ENCODE results near the gene ARVCF. TPM values are rescaled to one million over a fixed set of nuclear protein-coding genes. Genes with fewer than 3 reads are reported as not detected.

The ARVCF gene
- total and polyA plus RNA-seq, 9 of the 15 experiments (the other 6 are each of a cell fraction or from before 2014, with no cell fraction given) = 0.03 to 97.4 (median 15.6) TPM

- Histone ChIP-seq H3K27me3 (ENCODE audit: control insufficient read depth in 2 of 2, insufficient read depth in 2 of 2, low read length in 2 of 2) (no peaks in the 10 kb centered on the region), H3K27ac (ENCODE audit: extremely low read depth, low read depth, low read length) (no peak overlapping the region), H2AFZ (ENCODE audit: low read depth, low read length) (no peak overlapping the region), H3K79me2 (ENCODE audit: control insufficient read depth, insufficient read depth, low read length) (no peaks in the 10 kb centered on the region), H3K4me1 (replicated peaks in 1 of 2; ENCODE audit: control insufficient read depth in 2 of 2, insufficient read depth in 2 of 2, low read length in 2 of 2) (peaks cover 36 to 74% of the 10 kb centered on the region in 2 experiments), H3K4me2 (ENCODE audit: insufficient read depth, low read length) (no peak overlapping the region), H3K9me3 (replicated peaks; ENCODE audit: control insufficient read depth, insufficient read depth, low read depth, low read length) (no peaks in the 10 kb centered on the region), H4K20me1 (replicated peaks; ENCODE audit: control insufficient read depth, insufficient read depth, low read length) (peaks cover 59% of the 10 kb centered on the region), H3K9ac (ENCODE audit: insufficient read depth in 1 of 2, low read depth in 2 of 2, low read length in 2 of 2) (peak overlapping the region in 1 of 2 experiments; percentile 87; a peak in 2 of 4 replicates), H3K4me3 (no peak overlapping the region), H3K36me3 (ENCODE audit: control insufficient read depth, insufficient read depth, low read length) (no peaks in the 10 kb centered on the region), H3K9me1 (ENCODE audit: control insufficient read depth, insufficient read depth, low read length) (peaks cover 16% of the 10 kb centered on the region)
- in situ Hi-C loops (cut with MboI) = no loop called here
- BruUV-seq (replicated peaks) = no TSS peak
- ATAC-seq = no peak
- FAIRE-seq = no peak
- ChIA-PET POLR2A (interaction anchor here (0.6 to 3.1 kb wide), 21 partner anchors 8 to 595 kb away, joined by 3 to 20 read pairs (median 4); partner anchors contain the start of gene TRMT2A), CTCF (ENCODE audit: low intra/inter-chr PET ratio) (no interaction called here)
- WGBS (ENCODE audit: insufficient coverage, low coverage, missing lambda C conversion rate) = 82% methylated on average over 20 of the region's 20 CpGs
- intact Hi-C loops (cut with micrococcal nuclease) = no loop called here
- DNase-seq (ENCODE audit: extremely low read depth in 1 of 4, low spot score in 3 of 4) = no peak
- 0 out of 2 replicates have a peak, but pooled peaks have one; percentile 43 for TF ChIP-seq KDM2B (CRISPR knock-in tag; IDR thresholded peaks at IDR 0.05)
- TF ChIP-seq TCF7 (IDR thresholded peaks at IDR 0.05; ENCODE audit: borderline replicate concordance) = no peak
- no peak for TF ChIP-seq U2AF1 (optimal IDR thresholded peaks at IDR 0.05; ENCODE audit: low read depth, low read length)
- peak; percentile 23 for TF ChIP-seq SNRNP70 (optimal IDR thresholded peaks at IDR 0.05; ENCODE audit: low read depth, low read length)
- TF ChIP-seq, protein P1, sequence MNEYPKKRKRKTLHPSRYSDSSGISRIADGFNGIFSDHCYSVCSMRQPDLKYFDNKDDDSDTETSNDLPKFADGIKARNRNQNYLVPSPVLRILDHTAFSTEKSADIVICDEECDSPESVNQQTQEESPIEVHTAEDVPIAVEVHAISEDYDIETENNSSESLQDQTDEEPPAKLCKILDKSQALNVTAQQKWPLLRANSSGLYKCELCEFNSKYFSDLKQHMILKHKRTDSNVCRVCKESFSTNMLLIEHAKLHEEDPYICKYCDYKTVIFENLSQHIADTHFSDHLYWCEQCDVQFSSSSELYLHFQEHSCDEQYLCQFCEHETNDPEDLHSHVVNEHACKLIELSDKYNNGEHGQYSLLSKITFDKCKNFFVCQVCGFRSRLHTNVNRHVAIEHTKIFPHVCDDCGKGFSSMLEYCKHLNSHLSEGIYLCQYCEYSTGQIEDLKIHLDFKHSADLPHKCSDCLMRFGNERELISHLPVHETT (CRISPR knock-in tag; conservative IDR thresholded peaks at IDR 0.05 in 1 of 2, IDR thresholded peaks at IDR 0.05 in 1 of 2) = 0 out of 4 replicates have a peak, but pooled peaks of 1 of the 2 experiments have one; percentile 75
- peak; percentile 52 for TF ChIP-seq RBFOX2 (IDR thresholded peaks at IDR 0.05; ENCODE audit: low read depth, low read length)
- TF ChIP-seq NCOR1 (IDR thresholded peaks at IDR 0.05) = no peak
- no peak for TF ChIP-seq ZNF436 (CRISPR knock-in tag; IDR thresholded peaks at IDR 0.05)
- peak; percentile 63 for TF ChIP-seq RBM39 (optimal IDR thresholded peaks at IDR 0.05; ENCODE audit: low read depth, low read length)
- no peak for TF ChIP-seq NR4A1 (CRISPR knock-in tag; IDR thresholded peaks at IDR 0.05)
- TF ChIP-seq NR4A1 (tag; IDR thresholded peaks at IDR 0.05) = peak; percentile 77; the same call in 1 of the 2 replicates
- TF ChIP-seq KLF1 (tag; IDR thresholded peaks at IDR 0.05) = 0 out of 2 replicates have a peak, but pooled peaks have one; percentile 32
- TF ChIP-seq WHSC1 (IDR thresholded peaks at IDR 0.05; ENCODE audit: low read length) = peak; percentile 91
- TF ChIP-seq ZNF583 (CRISPR knock-in tag; IDR thresholded peaks at IDR 0.05) = no peak
- TF ChIP-seq, protein P2, sequence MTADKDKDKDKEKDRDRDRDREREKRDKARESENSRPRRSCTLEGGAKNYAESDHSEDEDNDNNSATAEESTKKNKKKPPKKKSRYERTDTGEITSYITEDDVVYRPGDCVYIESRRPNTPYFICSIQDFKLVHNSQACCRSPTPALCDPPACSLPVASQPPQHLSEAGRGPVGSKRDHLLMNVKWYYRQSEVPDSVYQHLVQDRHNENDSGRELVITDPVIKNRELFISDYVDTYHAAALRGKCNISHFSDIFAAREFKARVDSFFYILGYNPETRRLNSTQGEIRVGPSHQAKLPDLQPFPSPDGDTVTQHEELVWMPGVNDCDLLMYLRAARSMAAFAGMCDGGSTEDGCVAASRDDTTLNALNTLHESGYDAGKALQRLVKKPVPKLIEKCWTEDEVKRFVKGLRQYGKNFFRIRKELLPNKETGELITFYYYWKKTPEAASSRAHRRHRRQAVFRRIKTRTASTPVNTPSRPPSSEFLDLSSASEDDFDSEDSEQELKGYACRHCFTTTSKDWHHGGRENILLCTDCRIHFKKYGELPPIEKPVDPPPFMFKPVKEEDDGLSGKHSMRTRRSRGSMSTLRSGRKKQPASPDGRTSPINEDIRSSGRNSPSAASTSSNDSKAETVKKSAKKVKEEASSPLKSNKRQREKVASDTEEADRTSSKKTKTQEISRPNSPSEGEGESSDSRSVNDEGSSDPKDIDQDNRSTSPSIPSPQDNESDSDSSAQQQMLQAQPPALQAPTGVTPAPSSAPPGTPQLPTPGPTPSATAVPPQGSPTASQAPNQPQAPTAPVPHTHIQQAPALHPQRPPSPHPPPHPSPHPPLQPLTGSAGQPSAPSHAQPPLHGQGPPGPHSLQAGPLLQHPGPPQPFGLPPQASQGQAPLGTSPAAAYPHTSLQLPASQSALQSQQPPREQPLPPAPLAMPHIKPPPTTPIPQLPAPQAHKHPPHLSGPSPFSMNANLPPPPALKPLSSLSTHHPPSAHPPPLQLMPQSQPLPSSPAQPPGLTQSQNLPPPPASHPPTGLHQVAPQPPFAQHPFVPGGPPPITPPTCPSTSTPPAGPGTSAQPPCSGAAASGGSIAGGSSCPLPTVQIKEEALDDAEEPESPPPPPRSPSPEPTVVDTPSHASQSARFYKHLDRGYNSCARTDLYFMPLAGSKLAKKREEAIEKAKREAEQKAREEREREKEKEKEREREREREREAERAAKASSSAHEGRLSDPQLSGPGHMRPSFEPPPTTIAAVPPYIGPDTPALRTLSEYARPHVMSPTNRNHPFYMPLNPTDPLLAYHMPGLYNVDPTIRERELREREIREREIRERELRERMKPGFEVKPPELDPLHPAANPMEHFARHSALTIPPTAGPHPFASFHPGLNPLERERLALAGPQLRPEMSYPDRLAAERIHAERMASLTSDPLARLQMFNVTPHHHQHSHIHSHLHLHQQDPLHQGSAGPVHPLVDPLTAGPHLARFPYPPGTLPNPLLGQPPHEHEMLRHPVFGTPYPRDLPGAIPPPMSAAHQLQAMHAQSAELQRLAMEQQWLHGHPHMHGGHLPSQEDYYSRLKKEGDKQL (CRISPR knock-in tag; IDR thresholded peaks at IDR 0.05; ENCODE audit: borderline replicate concordance) = no peak
Observed at GRCh38 chr22:19990609-19991394, 25.8 kb downstream of the ARVCF start.

Measured in K562 (cell line).